ENCODE results near the gene DMC1.
"Not testable (repeated sequence)": the region's sequence is repeated elsewhere in the genome, so short reads cannot be mapped to it uniquely, and the experiment has no call there.

Gene DMC1
- total RNA-seq, result 0.12 to 0.93 (median 0.36) reads per million in 4 donors

GRCh38 chr22:38569972-38570778 lies at the start of gene DMC1:
DMC1 (minus strand) TSS chr22:38570183; CDS start chr22:38568256, 1,927 bp downstream.
- peak; percentile 97 to 99 (median 98) for DNase-seq

GRCh38 chr22:38618682-38619081 lies 48.7 kb upstream of the DMC1 start:
- no peak for DNase-seq

GRCh38 chr22:38618258-38618657 lies 48.3 kb upstream of the DMC1 start:
- no peak for DNase-seq

- not testable (repeated sequence) for DNase-seq
Observed at GRCh38 chr22:38615064-38615405, 45.1 kb upstream of the DMC1 start.

- DNase-seq, result no peak
Observed at GRCh38 chr22:38614332-38615063, 44.5 kb upstream of the DMC1 start.

GRCh38 chr22:38613588-38613987 lies 43.6 kb upstream of the DMC1 start:
- no peak for DNase-seq

- no peak for DNase-seq
Observed at GRCh38 chr22:38612217-38613006, 42.4 kb upstream of the DMC1 start.

GRCh38 chr22:38611559-38611958 lies 41.6 kb upstream of the DMC1 start:
- no peak for DNase-seq

GRCh38 chr22:38610234-38610633 lies 40.3 kb upstream of the DMC1 start:
- no peak for DNase-seq

GRCh38 chr22:38608992-38609750 lies 39.2 kb upstream of the DMC1 start:
- no peak for DNase-seq

- DNase-seq, result no peak
Observed at GRCh38 chr22:38607680-38608079, 37.7 kb upstream of the DMC1 start.

GRCh38 chr22:38602166-38602565 lies 32.2 kb upstream of the DMC1 start:
- DNase-seq, result no peak

- DNase-seq, result no peak
Observed at GRCh38 chr22:38601221-38601764, 31.3 kb upstream of the DMC1 start.

GRCh38 chr22:38599466-38599865 lies 29.5 kb upstream of the DMC1 start:
- no peak for DNase-seq

- DNase-seq, result not testable (repeated sequence)
Observed at GRCh38 chr22:38582923-38583322, 12.9 kb upstream of the DMC1 start.

GRCh38 chr22:38578505-38578904 lies 8.5 kb upstream of the DMC1 start:
- no peak for DNase-seq

GRCh38 chr22:38572065-38572464 lies 2.1 kb upstream of the DMC1 start:
- DNase-seq, result peak in 2 of 5 donors; percentile 16 to 42

GRCh38 chr22:38570779-38571364 lies 889 bp upstream of the DMC1 start:
- peak; percentile 9 to 40 (median 19) for DNase-seq

- DNase-seq, result peak in 2 of 5 donors; percentile 3 to 7
Observed at GRCh38 chr22:38569181-38569971, 607 bp downstream of the DMC1 start.

GRCh38 chr22:38567531-38568285 lies 2.3 kb downstream of the DMC1 start:
- no peak for DNase-seq

Data from T-helper 1 cell (primary cell).